H1 (cell line): ENCODE measurements around the gene MOB1B. TPM values are rescaled to one million over a fixed set of nuclear protein-coding genes. Genes with fewer than 3 reads are reported as not detected.

Experiments
- polyA plus RNA-seq, 7 experiments: library from polyadenylated mRNA; depleted of rRNA in 3 of 7; stranded (reverse) in 5 of 7; unstranded in 2 of 7; fragments of >200 nt in 5 of 7; fragments of 200-250 nt in 2 of 7; gene quantifications; 1 replicate in 5 of 7; 2 replicates in 1 of 7; 4 replicates in 1 of 7; pipeline versions ENCODE4 v1.2.1 to v1.2.3, GENCODE V29; 2011 to 2013; ENCODE audit warnings: missing spikeins in 2 of 7, mixed read lengths in 2 of 7
- total RNA-seq: library from RNA; stranded (reverse); fragmentation: NEBNext Ultra II Directional; extraction: Animal tissue kit (Norgen Biotek cat#: 25700); gene quantifications from 2 replicates; pipeline ENCODE4 v1.2.1, GENCODE V29; 2021

The MOB1B gene
- total and polyA plus RNA-seq, 2 of the 8 experiments (the other 6 are each of a cell fraction or from before 2014, with no cell fraction given) = 3.8 to 33.5 TPM

Other genes with a start within 250 kb of the MOB1B start
- not detected in 2 replicates for gene JCHAIN, start 235.9 kb upstream of the MOB1B start, total RNA-seq
- not detected in 2 replicates for gene JCHAIN, start 235.9 kb upstream of the MOB1B start, polyA plus RNA-seq (2011; rRNA removed)
- 50.6 and 51.3 TPM in 2 replicates for gene UTP3, start 213.8 kb upstream of the MOB1B start, total RNA-seq
- gene UTP3, start 213.8 kb upstream of the MOB1B start, polyA plus RNA-seq (2011; rRNA removed) = 11.2 and 11.8 TPM in 2 replicates
- 33.1 and 36.0 TPM in 2 replicates for gene RUFY3, start 180.4 kb upstream of the MOB1B start, total RNA-seq
- gene RUFY3, start 180.4 kb upstream of the MOB1B start, polyA plus RNA-seq (2011; rRNA removed) = 6.3 and 7.8 TPM in 2 replicates
- gene GRSF1, start 62.5 kb upstream of the MOB1B start, total RNA-seq = 105 and 112 TPM in 2 replicates
- gene GRSF1, start 62.5 kb upstream of the MOB1B start, polyA plus RNA-seq (2011; rRNA removed) = 25.7 and 44.3 TPM in 2 replicates
- 15.7 and 18.1 TPM in 2 replicates for gene DCK, start 91.3 kb downstream of the MOB1B start, total RNA-seq
- gene DCK, start 91.3 kb downstream of the MOB1B start, polyA plus RNA-seq (2011; rRNA removed) = 3.0 and 4.8 TPM in 2 replicates